ENCODE results near the gene APLN.

The APLN gene

GRCh38 chrX:129638917-129639316 is 15.8 kb downstream of the APLN start:
- Histone ChIP-seq H3K36me3 (ENCODE audit: control insufficient read depth, insufficient read depth, low read length) (no peaks in the 10 kb centered on the region), H3K9ac (ENCODE audit: low read depth, low read length) (no peak overlapping the region), H3K9me3 (ENCODE audit: control insufficient read depth, insufficient read depth, low read length) (no peaks in the 10 kb centered on the region), H3K4me3 (ENCODE audit: low read depth, low read length) (no peak overlapping the region), H3K4me1 (ENCODE audit: control insufficient read depth, insufficient read depth, low read length) (peaks cover 7% of the 10 kb centered on the region; the same call in 1 of the 2 replicates), H3K27me3 (ENCODE audit: control insufficient read depth, insufficient read depth, low read length) (peaks cover 8% of the 10 kb centered on the region), H3K27ac (ENCODE audit: low read depth, low read length) (no peak overlapping the region)

- Histone ChIP-seq H3K27ac (ENCODE audit: low read depth, low read length) (no peak overlapping the region), H3K4me3 (ENCODE audit: low read depth, low read length) (no peak overlapping the region), H3K27me3 (ENCODE audit: control insufficient read depth, insufficient read depth, low read length) (peaks cover 4% of the 10 kb centered on the region), H3K9ac (ENCODE audit: low read depth, low read length) (no peak overlapping the region), H3K36me3 (ENCODE audit: control insufficient read depth, insufficient read depth, low read length) (no peaks in the 10 kb centered on the region), H3K4me1 (ENCODE audit: control insufficient read depth, insufficient read depth, low read length) (peaks cover 7% of the 10 kb centered on the region; the same call in 1 of the 2 replicates), H3K9me3 (ENCODE audit: control insufficient read depth, insufficient read depth, low read length) (no peaks in the 10 kb centered on the region)
These were observed 17.3 kb downstream of the APLN start for GRCh38 chrX:129637217-129638109.

- Histone ChIP-seq H3K36me3 (ENCODE audit: control insufficient read depth, insufficient read depth, low read length) (no peaks in the 10 kb centered on the region), H3K27me3 (ENCODE audit: control insufficient read depth, insufficient read depth, low read length) (no peaks in the 10 kb centered on the region; the same call in 1 of the 2 replicates), H3K9me3 (ENCODE audit: control insufficient read depth, insufficient read depth, low read length) (no peaks in the 10 kb centered on the region), H3K27ac (ENCODE audit: low read depth, low read length) (no peak overlapping the region), H3K9ac (ENCODE audit: low read depth, low read length) (no peak overlapping the region), H3K4me3 (ENCODE audit: low read depth, low read length) (no peak overlapping the region), H3K4me1 (ENCODE audit: control insufficient read depth, insufficient read depth, low read length) (peaks cover 7% of the 10 kb centered on the region; the same call in 1 of the 2 replicates)
These were observed 18.5 kb downstream of the APLN start for GRCh38 chrX:129636175-129636681.

- Histone ChIP-seq H3K4me3 (ENCODE audit: low read depth, low read length) (no peak overlapping the region), H3K27ac (ENCODE audit: low read depth, low read length) (no peak overlapping the region), H3K36me3 (ENCODE audit: control insufficient read depth, insufficient read depth, low read length) (no peaks in the 10 kb centered on the region), H3K27me3 (ENCODE audit: control insufficient read depth, insufficient read depth, low read length) (no peaks in the 10 kb centered on the region; the same call in 1 of the 2 replicates), H3K9ac (ENCODE audit: low read depth, low read length) (no peak overlapping the region), H3K9me3 (ENCODE audit: control insufficient read depth, insufficient read depth, low read length) (no peaks in the 10 kb centered on the region), H3K4me1 (ENCODE audit: control insufficient read depth, insufficient read depth, low read length) (peaks cover 7% of the 10 kb centered on the region; the same call in 1 of the 2 replicates)
These were observed 20.2 kb downstream of the APLN start for GRCh38 chrX:129634541-129634940.

- Histone ChIP-seq H3K27ac (ENCODE audit: low read depth, low read length) (no peak overlapping the region), H3K4me1 (ENCODE audit: control insufficient read depth, insufficient read depth, low read length) (peaks cover 7% of the 10 kb centered on the region; the same call in 1 of the 2 replicates), H3K9me3 (ENCODE audit: control insufficient read depth, insufficient read depth, low read length) (no peaks in the 10 kb centered on the region), H3K27me3 (ENCODE audit: control insufficient read depth, insufficient read depth, low read length) (no peaks in the 10 kb centered on the region), H3K4me3 (ENCODE audit: low read depth, low read length) (no peak overlapping the region), H3K9ac (ENCODE audit: low read depth, low read length) (no peak overlapping the region), H3K36me3 (ENCODE audit: control insufficient read depth, insufficient read depth, low read length) (no peaks in the 10 kb centered on the region)
These were observed 22.3 kb downstream of the APLN start for GRCh38 chrX:129632443-129632842.

- H3K9ac ChIP-seq (ENCODE audit: low read depth, low read length): no peak overlapping the region
- peaks cover 7% of the 10 kb centered on the region; the same call in 1 of the 2 replicates for H3K4me1 ChIP-seq (ENCODE audit: control insufficient read depth, insufficient read depth, low read length)
- H3K36me3 ChIP-seq (ENCODE audit: control insufficient read depth, insufficient read depth, low read length): no peaks in the 10 kb centered on the region
- no peak overlapping the region for H3K4me3 ChIP-seq (ENCODE audit: low read depth, low read length)
- H3K9me3 ChIP-seq (ENCODE audit: control insufficient read depth, insufficient read depth, low read length): no peaks in the 10 kb centered on the region
- H3K27ac ChIP-seq (ENCODE audit: low read depth, low read length): no peak overlapping the region
- H3K27me3 ChIP-seq (ENCODE audit: control insufficient read depth, insufficient read depth, low read length): no peaks in the 10 kb centered on the region
These were observed 22.9 kb downstream of the APLN start for GRCh38 chrX:129631849-129632248.

GRCh38 chrX:129629837-129630236 is 24.9 kb downstream of the APLN start:
- H3K36me3 ChIP-seq (ENCODE audit: control insufficient read depth, insufficient read depth, low read length): no peaks in the 10 kb centered on the region
- no peak overlapping the region for H3K27ac ChIP-seq (ENCODE audit: low read depth, low read length)
- no peaks in the 10 kb centered on the region for H3K9me3 ChIP-seq (ENCODE audit: control insufficient read depth, insufficient read depth, low read length)
- H3K4me3 ChIP-seq (ENCODE audit: low read depth, low read length): no peak overlapping the region
- H3K4me1 ChIP-seq (ENCODE audit: control insufficient read depth, insufficient read depth, low read length): peaks cover 7% of the 10 kb centered on the region; the same call in 1 of the 2 replicates
- no peaks in the 10 kb centered on the region for H3K27me3 ChIP-seq (ENCODE audit: control insufficient read depth, insufficient read depth, low read length)
- no peak overlapping the region for H3K9ac ChIP-seq (ENCODE audit: low read depth, low read length)

GRCh38 chrX:129626026-129626425 is 28.7 kb downstream of the APLN start:
- H3K9me3 ChIP-seq (ENCODE audit: control insufficient read depth, insufficient read depth, low read length): no peaks in the 10 kb centered on the region
- no peaks in the 10 kb centered on the region for H3K27me3 ChIP-seq (ENCODE audit: control insufficient read depth, insufficient read depth, low read length)
- H3K36me3 ChIP-seq (ENCODE audit: control insufficient read depth, insufficient read depth, low read length): no peaks in the 10 kb centered on the region
- no peak overlapping the region for H3K27ac ChIP-seq (ENCODE audit: low read depth, low read length)
- H3K4me3 ChIP-seq (ENCODE audit: low read depth, low read length): no peak overlapping the region
- H3K4me1 ChIP-seq (ENCODE audit: control insufficient read depth, insufficient read depth, low read length): no peaks in the 10 kb centered on the region
- no peak overlapping the region for H3K9ac ChIP-seq (ENCODE audit: low read depth, low read length)

- Histone ChIP-seq H3K27me3 (ENCODE audit: control insufficient read depth, insufficient read depth, low read length) (no peaks in the 10 kb centered on the region), H3K4me3 (ENCODE audit: low read depth, low read length) (no peak overlapping the region), H3K9ac (ENCODE audit: low read depth, low read length) (no peak overlapping the region), H3K36me3 (ENCODE audit: control insufficient read depth, insufficient read depth, low read length) (no peaks in the 10 kb centered on the region), H3K27ac (ENCODE audit: low read depth, low read length) (no peak overlapping the region), H3K4me1 (ENCODE audit: control insufficient read depth, insufficient read depth, low read length) (no peaks in the 10 kb centered on the region), H3K9me3 (ENCODE audit: control insufficient read depth, insufficient read depth, low read length) (no peaks in the 10 kb centered on the region)
These were observed 31.9 kb downstream of the APLN start for GRCh38 chrX:129622757-129623301.

- no peak overlapping the region for H3K4me3 ChIP-seq (ENCODE audit: low read depth, low read length)
- no peak overlapping the region for H3K27ac ChIP-seq (ENCODE audit: low read depth, low read length)
- H3K9me3 ChIP-seq (ENCODE audit: control insufficient read depth, insufficient read depth, low read length): no peaks in the 10 kb centered on the region
- no peaks in the 10 kb centered on the region for H3K27me3 ChIP-seq (ENCODE audit: control insufficient read depth, insufficient read depth, low read length)
- H3K9ac ChIP-seq (ENCODE audit: low read depth, low read length): no peak overlapping the region
- no peaks in the 10 kb centered on the region for H3K36me3 ChIP-seq (ENCODE audit: control insufficient read depth, insufficient read depth, low read length)
- 0 out of 2 replicates have a peak, but pooled peaks cover 6% of the 10 kb centered on the region for H3K4me1 ChIP-seq (ENCODE audit: control insufficient read depth, insufficient read depth, low read length)
These were observed 35.8 kb downstream of the APLN start for GRCh38 chrX:129618997-129619396.

GRCh38 chrX:129617420-129617819 is 37.3 kb downstream of the APLN start:
- no peaks in the 10 kb centered on the region for H3K36me3 ChIP-seq (ENCODE audit: control insufficient read depth, insufficient read depth, low read length)
- H3K9ac ChIP-seq (ENCODE audit: low read depth, low read length): no peak overlapping the region
- H3K4me3 ChIP-seq (ENCODE audit: low read depth, low read length): no peak overlapping the region
- no peak overlapping the region for H3K27ac ChIP-seq (ENCODE audit: low read depth, low read length)
- H3K27me3 ChIP-seq (ENCODE audit: control insufficient read depth, insufficient read depth, low read length): no peaks in the 10 kb centered on the region
- H3K9me3 ChIP-seq (ENCODE audit: control insufficient read depth, insufficient read depth, low read length): no peaks in the 10 kb centered on the region
- H3K4me1 ChIP-seq (ENCODE audit: control insufficient read depth, insufficient read depth, low read length): 0 out of 2 replicates have a peak, but pooled peaks cover 6% of the 10 kb centered on the region
